NT2/D1 (cell line): Measurements from ENCODE around the gene GAPT.
"Not testable (repeated sequence)": the region's sequence is repeated elsewhere in the genome, so short reads cannot be mapped to it uniquely, and the experiment has no call there.

Experiments used
- DNase-seq: peaks from one replicate; pipeline ENCODE4 v3.0.0-alpha.2; 2011; ENCODE audit warnings: low read depth, low spot score
- H3K27me3 ChIP-seq: 2 replicates; pipeline ENCODE4 v1.6.0; 2011; ENCODE audit warnings: mild to moderate bottlenecking; ENCODE audit not compliant: insufficient read length, insufficient read depth
- H3K36me3 ChIP-seq: 2 replicates; pipeline ENCODE4 v1.6.1; 2011; ENCODE audit warnings: mild to moderate bottlenecking, low read length, mixed read lengths; ENCODE audit not compliant: insufficient read depth, insufficient read length
- H3K4me1 ChIP-seq: 2 replicates; pipeline ENCODE4 v1.5.1; 2011; ENCODE audit not compliant: insufficient read depth, insufficient read length
- H3K4me3 ChIP-seq: 2 replicates; pipeline ENCODE4 v1.5.1; 2011; ENCODE audit warnings: low read depth; ENCODE audit not compliant: insufficient read length
- H3K9ac ChIP-seq: 2 replicates; pipeline ENCODE4 v1.6.0; 2011; ENCODE audit warnings: low read depth; ENCODE audit not compliant: insufficient read length
- H3K9me3 ChIP-seq: 2 replicates; pipeline ENCODE4 v1.5.1; 2011; ENCODE audit warnings: mild to moderate bottlenecking, low read length; ENCODE audit not compliant: insufficient read depth
- SUZ12 ChIP-seq: IDR thresholded peaks from 2 replicates; pipeline ENCODE4 v1.6.1; 2011; ENCODE audit not compliant: insufficient read length, insufficient read depth; ENCODE audit errors: extremely low read depth
- YY1 ChIP-seq: IDR thresholded peaks from 2 replicates; pipeline ENCODE4 v1.6.1; 2011; ENCODE audit not compliant: insufficient read length, insufficient read depth
- ZNF274 ChIP-seq: IDR thresholded peaks from 2 replicates; pipeline ENCODE4 v1.6.1; 2011; ENCODE audit warnings: mild to moderate bottlenecking, low read depth, low read length

The GAPT gene

GRCh38 chr5:58505971-58506640, 14.9 kb downstream of the GAPT start:
- H3K9me3 ChIP-seq = no peaks in the 10 kb centered on the region
- no peaks in the 10 kb centered on the region for H3K27me3 ChIP-seq
- no peak overlapping the region for H3K9ac ChIP-seq
- TF ChIP-seq YY1 = no peak
- no peak overlapping the region for H3K4me3 ChIP-seq
- no peak for DNase-seq
- H3K36me3 ChIP-seq = no peaks in the 10 kb centered on the region
- no peaks in the 10 kb centered on the region for H3K4me1 ChIP-seq

GRCh38 chr5:58507715-58508114, 16.5 kb downstream of the GAPT start:
- no peak for DNase-seq
- no peaks in the 10 kb centered on the region for H3K9me3 ChIP-seq
- H3K36me3 ChIP-seq = no peaks in the 10 kb centered on the region
- no peak overlapping the region for H3K4me3 ChIP-seq
- H3K9ac ChIP-seq = no peak overlapping the region
- no peaks in the 10 kb centered on the region for H3K27me3 ChIP-seq
- H3K4me1 ChIP-seq = no peaks in the 10 kb centered on the region
- TF ChIP-seq ZNF274 (no peak), YY1 (no peak), SUZ12 (no peak)

- TF ChIP-seq YY1 (no peak), SUZ12 (no peak), ZNF274 (no peak)
- Histone ChIP-seq H3K4me3 (no peak overlapping the region), H3K36me3 (no peaks in the 10 kb centered on the region), H3K9ac (no peak overlapping the region), H3K27me3 (no peaks in the 10 kb centered on the region), H3K9me3 (no peaks in the 10 kb centered on the region), H3K4me1 (no peaks in the 10 kb centered on the region)
- no peak for DNase-seq
Measured at GRCh38 chr5:58517198-58517597, 26.0 kb downstream of the GAPT start.

- no peaks in the 10 kb centered on the region for H3K27me3 ChIP-seq
- TF ChIP-seq ZNF274 = no peak
- TF ChIP-seq YY1 = no peak
- DNase-seq = no peak
- H3K9me3 ChIP-seq = no peaks in the 10 kb centered on the region
- H3K4me1 ChIP-seq = no peaks in the 10 kb centered on the region
- no peaks in the 10 kb centered on the region for H3K36me3 ChIP-seq
- H3K4me3 ChIP-seq = no peak overlapping the region
- no peak overlapping the region for H3K9ac ChIP-seq
Measured at GRCh38 chr5:58523956-58524355, 32.7 kb downstream of the GAPT start.

- no peaks in the 10 kb centered on the region for H3K4me1 ChIP-seq
- no peaks in the 10 kb centered on the region for H3K9me3 ChIP-seq
- no peak for DNase-seq
- H3K4me3 ChIP-seq = no peak overlapping the region
- no peaks in the 10 kb centered on the region for H3K36me3 ChIP-seq
- no peaks in the 10 kb centered on the region for H3K27me3 ChIP-seq
- TF ChIP-seq SUZ12 (no peak), YY1 (no peak), ZNF274 (no peak)
- H3K9ac ChIP-seq = no peak overlapping the region
Measured at GRCh38 chr5:58524571-58524970, 33.3 kb downstream of the GAPT start.

GRCh38 chr5:58530942-58531490, 39.8 kb downstream of the GAPT start:
- Histone ChIP-seq H3K36me3 (no peaks in the 10 kb centered on the region), H3K4me1 (no peaks in the 10 kb centered on the region), H3K4me3 (no peak overlapping the region), H3K9me3 (no peaks in the 10 kb centered on the region), H3K9ac (no peak overlapping the region), H3K27me3 (no peaks in the 10 kb centered on the region)
- no peak for TF ChIP-seq SUZ12
- no peak for TF ChIP-seq ZNF274
- no peak for TF ChIP-seq YY1
- no peak for DNase-seq

- not testable (repeated sequence) for H3K9ac ChIP-seq, DNase-seq, H3K4me1 ChIP-seq, H3K9me3 ChIP-seq, H3K36me3 ChIP-seq, H3K27me3 ChIP-seq, H3K4me3 ChIP-seq
Measured at GRCh38 chr5:58541935-58542334, 50.7 kb downstream of the GAPT start.

- peaks cover 7% of the 10 kb centered on the region; the same call in 1 of the 2 replicates for H3K9me3 ChIP-seq
- no peaks in the 10 kb centered on the region for H3K36me3 ChIP-seq
- H3K4me1 ChIP-seq = no peaks in the 10 kb centered on the region
- no peak overlapping the region for H3K9ac ChIP-seq
- no peak for DNase-seq
- TF ChIP-seq YY1 = no peak
- no peak for TF ChIP-seq SUZ12
- TF ChIP-seq ZNF274 = no peak
- no peaks in the 10 kb centered on the region for H3K27me3 ChIP-seq
- no peak overlapping the region for H3K4me3 ChIP-seq
Measured at GRCh38 chr5:58542709-58543108, 51.5 kb downstream of the GAPT start.
